Ascending aorta (tissue), 2 donors: ENCODE measurements around the gene FNDC10. TPM values are rescaled to one million over a fixed set of nuclear protein-coding genes. Genes with fewer than 3 reads are reported as not detected.

Experiments used
- DNase-seq, 2 donors: peaks; one replicate each; pipeline ENCODE4 v3.0.0-alpha.2; 2019; ENCODE audit warnings: low spot score in 2 of 2
- H3K27ac ChIP-seq, 2 donors: fragments of 200-600 bp; sonication (generic); one replicate each; pipeline ENCODE4 v1.5.1; 2016 to 2017; ENCODE audit warnings: mild to moderate bottlenecking in 1 of 2
- H3K27me3 ChIP-seq: fragments of 200-600 bp; sonication (generic); one replicate; pipeline ENCODE4 v1.5.1; 2017
- H3K36me3 ChIP-seq, 2 donors: fragments of 200-600 bp; sonication (generic); one replicate each; pipeline ENCODE4 v1.5.1; 2016
- H3K4me1 ChIP-seq, 2 donors: fragments of 200-600 bp; sonication (generic); one replicate each; pipeline ENCODE4 v1.5.1; 2016 to 2017; ENCODE audit warnings: mild to moderate bottlenecking in 1 of 2
- H3K4me3 ChIP-seq, 2 donors: fragments of 200-600 bp; sonication (generic); one replicate each; pipeline ENCODE4 v1.5.1; 2016 to 2017; ENCODE audit warnings: mild to moderate bottlenecking in 1 of 2
- H3K9me3 ChIP-seq, 2 donors: fragments of 200-600 bp; sonication (generic); one replicate each; pipeline ENCODE4 v1.5.1; 2016
- CTCF ChIP-seq, 3 experiments: fragments of 200-600 bp in 2 of 3; fragments of 450-650 bp in 1 of 3; sonication (generic) in 2 of 3; IDR thresholded peaks; one replicate each; pipeline ENCODE4 v1.5.1; 2016 to 2019; ENCODE audit warnings: antibody characterized with exemption in 3 of 3, mild to moderate bottlenecking in 1 of 3, moderate library complexity in 1 of 3
- intact Hi-C: fragments of 100-400 bp; cut with DNase I; formaldehyde crosslinking; loops from one replicate; pipeline ENCODE4 v1.15.1; 2023
- total RNA-seq: library from RNA; depleted of rRNA; stranded (reverse); fragments of >200 nt; gene quantifications from one replicate; pipeline ENCODE4 v1.1.0, GENCODE V29; 2016

The FNDC10 gene
- total RNA-seq, 1 donor from 2014 or later: 1.8 TPM

GRCh38 chr1:1564268-1564667, 35.7 kb downstream of the FNDC10 start:
- Histone ChIP-seq H3K27ac (no peak overlapping the region), H3K4me3 (no peak overlapping the region), H3K27me3 (no peaks in the 10 kb centered on the region), H3K4me1 (no peaks in the 10 kb centered on the region), H3K9me3 (no peaks in the 10 kb centered on the region), H3K36me3 (peaks cover 33 to 57% of the 10 kb centered on the region in 2 donors)
- no peak for DNase-seq
- TF ChIP-seq CTCF (IDR thresholded peaks at IDR 0.05): no peak
- intact Hi-C loops: no loop called here

GRCh38 chr1:1563688-1564087, 36.2 kb downstream of the FNDC10 start:
- no peaks in the 10 kb centered on the region for H3K27me3 ChIP-seq
- no peaks in the 10 kb centered on the region for H3K4me1 ChIP-seq
- no peak overlapping the region for H3K27ac ChIP-seq
- H3K9me3 ChIP-seq: no peaks in the 10 kb centered on the region
- H3K36me3 ChIP-seq: peaks cover 33 to 57% of the 10 kb centered on the region in 2 donors
- no peak for TF ChIP-seq CTCF (IDR thresholded peaks at IDR 0.05)
- intact Hi-C loops: no loop called here
- H3K4me3 ChIP-seq: no peak overlapping the region
- no peak for DNase-seq

- intact Hi-C loops: no loop called here
Observed at GRCh38 chr1:1562556-1563195, 37.3 kb downstream of the FNDC10 start.

GRCh38 chr1:1561801-1562470, 38.0 kb downstream of the FNDC10 start:
- DNase-seq: no peak
- intact Hi-C loops: no loop called here
- Histone ChIP-seq H3K27me3 (no peaks in the 10 kb centered on the region), H3K4me3 (no peak overlapping the region), H3K9me3 (no peaks in the 10 kb centered on the region), H3K36me3 (peaks cover 34 to 57% of the 10 kb centered on the region in 2 donors), H3K27ac (no peak overlapping the region), H3K4me1 (no peaks in the 10 kb centered on the region)
- no peak for TF ChIP-seq CTCF (IDR thresholded peaks at IDR 0.05)

More at GRCh38 chr1:1562556-1563195, 37.3 kb downstream of the FNDC10 start:
- no peaks in the 10 kb centered on the region for H3K4me1 ChIP-seq
- H3K27ac ChIP-seq: no peak overlapping the region
- peaks cover 33 to 57% of the 10 kb centered on the region in 2 donors for H3K36me3 ChIP-seq
- no peak for DNase-seq
- H3K27me3 ChIP-seq: no peaks in the 10 kb centered on the region
- TF ChIP-seq CTCF (IDR thresholded peaks at IDR 0.05): no peak
- no peak overlapping the region for H3K4me3 ChIP-seq
- no peaks in the 10 kb centered on the region for H3K9me3 ChIP-seq

- intact Hi-C loops: no loop called here
- Histone ChIP-seq H3K4me3 (no peak overlapping the region), H3K36me3 (peaks cover 38 to 52% of the 10 kb centered on the region in 2 donors), H3K27me3 (no peaks in the 10 kb centered on the region), H3K9me3 (no peaks in the 10 kb centered on the region), H3K4me1 (no peaks in the 10 kb centered on the region), H3K27ac (no peak overlapping the region)
- TF ChIP-seq CTCF (IDR thresholded peaks at IDR 0.05): no peak
- no peak for DNase-seq
Observed at GRCh38 chr1:1560178-1560577, 39.8 kb downstream of the FNDC10 start.
